ENCODE data around the gene HUNK.

The HUNK gene

GRCh38 chr21:31898933-31899630, 26.3 kb downstream of the HUNK start:
- no peak for DNase-seq

GRCh38 chr21:31900121-31900895, 27.5 kb downstream of the HUNK start:
- DNase-seq, result no peak

GRCh38 chr21:31901315-31901714, 28.5 kb downstream of the HUNK start:
- DNase-seq, result no peak

GRCh38 chr21:31902438-31902837, 29.6 kb downstream of the HUNK start:
- no peak for DNase-seq

- no peak for DNase-seq
Observed at GRCh38 chr21:31903896-31904295, 31.1 kb downstream of the HUNK start.

GRCh38 chr21:31905503-31906451, 33.0 kb downstream of the HUNK start:
- no peak for DNase-seq

- DNase-seq, result no peak
Observed at GRCh38 chr21:31908106-31909031, 35.5 kb downstream of the HUNK start.

- DNase-seq, result no peak
Observed at GRCh38 chr21:31909153-31910073, 36.6 kb downstream of the HUNK start.

GRCh38 chr21:31910074-31910470, 37.3 kb downstream of the HUNK start:
- DNase-seq, result no peak

- DNase-seq, result no peak
Observed at GRCh38 chr21:31911138-31911907, 38.5 kb downstream of the HUNK start.

- DNase-seq, result no peak
Observed at GRCh38 chr21:31912501-31912900, 39.7 kb downstream of the HUNK start.

GRCh38 chr21:31913182-31913608, 40.4 kb downstream of the HUNK start:
- DNase-seq, result no peak

- DNase-seq, result no peak
Observed at GRCh38 chr21:31914472-31914871, 41.7 kb downstream of the HUNK start.

GRCh38 chr21:31915566-31915965, 42.7 kb downstream of the HUNK start:
- no peak for DNase-seq

GRCh38 chr21:31917108-31917507, 44.3 kb downstream of the HUNK start:
- no peak for DNase-seq

GRCh38 chr21:31918250-31918775, 45.5 kb downstream of the HUNK start:
- DNase-seq, result no peak

- no peak for DNase-seq
Observed at GRCh38 chr21:31920275-31920674, 47.5 kb downstream of the HUNK start.

GRCh38 chr21:31921079-31921478, 48.3 kb downstream of the HUNK start:
- no peak for DNase-seq

GRCh38 chr21:31922881-31923280, 50.1 kb downstream of the HUNK start:
- no peak for DNase-seq

- no peak for DNase-seq
Observed at GRCh38 chr21:31923756-31924155, 50.9 kb downstream of the HUNK start.

Measured in NCI-H1930 (cell line).